Middle frontal gyrus (tissue), 1 donor: Measurements from ENCODE around the gene MYZAP.

Experiments
- DNase-seq: peaks from one replicate; pipeline ENCODE4 v3.0.0-alpha.2; 2015; ENCODE audit warnings: low spot score; ENCODE audit errors: extremely low spot score

Gene MYZAP

GRCh38 chr15:57694279-57694678 lies 102.6 kb downstream of the MYZAP start:
- DNase-seq, result no peak

GRCh38 chr15:57696146-57696545 lies 104.4 kb downstream of the MYZAP start:
- no peak for DNase-seq

GRCh38 chr15:57697588-57697987 lies 105.9 kb downstream of the MYZAP start:
- no peak for DNase-seq

- DNase-seq, result no peak
Measured at GRCh38 chr15:57698243-57698642, 106.5 kb downstream of the MYZAP start.

- no peak for DNase-seq
Measured at GRCh38 chr15:57698991-57699390, 107.3 kb downstream of the MYZAP start.

GRCh38 chr15:57703387-57703786 lies 111.7 kb downstream of the MYZAP start:
- DNase-seq, result no peak

- DNase-seq, result no peak
Measured at GRCh38 chr15:57704441-57704840, 112.7 kb downstream of the MYZAP start.

GRCh38 chr15:57705746-57706404 lies 114.2 kb downstream of the MYZAP start:
- DNase-seq, result no peak

- peak; percentile 94 for DNase-seq
Measured at GRCh38 chr15:57706405-57707209, 114.9 kb downstream of the MYZAP start, which contains the start of gene POLR2M. TSS of gene POLR2M (plus strand) at chr15:57706714. CDS start at chr15:57706843, 129 bp downstream.

GRCh38 chr15:57708047-57708446 lies 116.3 kb downstream of the MYZAP start:
- no peak for DNase-seq

- no peak for DNase-seq
Measured at GRCh38 chr15:57718309-57718708, 126.6 kb downstream of the MYZAP start.

GRCh38 chr15:57720867-57721266 lies 129.2 kb downstream of the MYZAP start:
- no peak for DNase-seq

GRCh38 chr15:57726411-57726810 lies 134.7 kb downstream of the MYZAP start:
- no peak for DNase-seq

- no peak for DNase-seq
Measured at GRCh38 chr15:57727031-57727430, 135.3 kb downstream of the MYZAP start.

GRCh38 chr15:57728436-57728835 lies 136.7 kb downstream of the MYZAP start:
- DNase-seq, result no peak

GRCh38 chr15:57730876-57731275 lies 139.2 kb downstream of the MYZAP start:
- DNase-seq, result no peak

- no peak for DNase-seq
Measured at GRCh38 chr15:57731530-57732103, 139.9 kb downstream of the MYZAP start.

GRCh38 chr15:57732526-57733331 lies 141.0 kb downstream of the MYZAP start:
- peak; percentile 37 for DNase-seq

GRCh38 chr15:57734860-57735259 lies 143.2 kb downstream of the MYZAP start:
- DNase-seq, result no peak
